Measurements from ENCODE around the gene CDH4. TPM values are rescaled to one million over a fixed set of nuclear protein-coding genes. Genes with fewer than 3 reads are reported as not detected.

CDH4 gene
- total RNA-seq, 1 donor from 2014 or later, result not detected

- DNase-seq (ENCODE audit: low spot score), result no peak
Observed at GRCh38 chr20:61900945-61901293, 648.9 kb downstream of the CDH4 start.

- no peak for DNase-seq (ENCODE audit: low spot score)
Observed at GRCh38 chr20:61901392-61902220, 649.5 kb downstream of the CDH4 start.

- no peak for DNase-seq (ENCODE audit: low spot score)
Observed at GRCh38 chr20:61902221-61902869, 650.3 kb downstream of the CDH4 start.

GRCh38 chr20:61903575-61904340 lies 651.7 kb downstream of the CDH4 start:
- no peak for DNase-seq (ENCODE audit: low spot score)

- no peak for DNase-seq (ENCODE audit: low spot score)
Observed at GRCh38 chr20:61904456-61904855, 652.4 kb downstream of the CDH4 start.

GRCh38 chr20:61905781-61906523 lies 653.9 kb downstream of the CDH4 start:
- DNase-seq (ENCODE audit: low spot score), result no peak

- DNase-seq (ENCODE audit: low spot score), result no peak
Observed at GRCh38 chr20:61907081-61907891, 655.2 kb downstream of the CDH4 start.

- no peak for DNase-seq (ENCODE audit: low spot score)
Observed at GRCh38 chr20:61908057-61909026, 656.3 kb downstream of the CDH4 start.

- DNase-seq (ENCODE audit: low spot score), result no peak
Observed at GRCh38 chr20:61909028-61909427, 657.0 kb downstream of the CDH4 start.

- no peak for DNase-seq (ENCODE audit: low spot score)
Observed at GRCh38 chr20:61909821-61910220, 657.8 kb downstream of the CDH4 start.

GRCh38 chr20:61911824-61912223 lies 659.8 kb downstream of the CDH4 start:
- no peak for DNase-seq (ENCODE audit: low spot score)

- DNase-seq (ENCODE audit: low spot score), result no peak
Observed at GRCh38 chr20:61912665-61913422, 660.8 kb downstream of the CDH4 start.

GRCh38 chr20:61913423-61914225 lies 661.6 kb downstream of the CDH4 start:
- DNase-seq (ENCODE audit: low spot score), result no peak

GRCh38 chr20:61915101-61915500 lies 663.0 kb downstream of the CDH4 start:
- no peak for DNase-seq (ENCODE audit: low spot score)

GRCh38 chr20:61916318-61916891 lies 664.3 kb downstream of the CDH4 start:
- DNase-seq (ENCODE audit: low spot score), result no peak

- DNase-seq (ENCODE audit: low spot score), result no peak
Observed at GRCh38 chr20:61917474-61918145, 665.5 kb downstream of the CDH4 start.

- DNase-seq (ENCODE audit: low spot score), result no peak
Observed at GRCh38 chr20:61918548-61918947, 666.5 kb downstream of the CDH4 start.

Data from mesenteric fat pad (tissue), 1 donor.